Measurements from ENCODE around the gene ADGRG3.

Gene ADGRG3

GRCh38 chr16:57630931-57631845, 36.9 kb upstream of the ADGRG3 start:
- peak; percentile 15 for DNase-seq

DNA sequence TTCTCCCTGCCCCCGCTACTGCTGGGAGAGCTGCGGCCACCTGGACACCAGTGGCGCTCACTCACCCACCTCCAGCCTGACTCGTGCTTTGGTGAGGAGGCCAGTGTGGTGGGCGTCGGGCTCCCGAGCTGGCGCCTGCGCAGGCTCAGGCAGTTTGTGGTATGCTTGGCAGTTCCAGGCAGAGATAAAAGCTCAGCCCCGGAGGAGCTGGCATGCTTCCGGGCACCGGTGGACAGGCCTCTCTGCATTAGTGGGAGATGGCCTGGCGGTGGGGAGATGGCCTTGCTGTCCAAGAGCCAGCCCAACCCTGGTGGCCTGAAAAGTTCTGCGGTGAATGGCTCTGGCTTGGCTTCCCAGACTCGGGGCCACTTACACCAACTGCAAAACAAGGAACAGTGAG, 35.5 kb upstream of the ADGRG3 start:
- no peak for DNase-seq

DNA sequence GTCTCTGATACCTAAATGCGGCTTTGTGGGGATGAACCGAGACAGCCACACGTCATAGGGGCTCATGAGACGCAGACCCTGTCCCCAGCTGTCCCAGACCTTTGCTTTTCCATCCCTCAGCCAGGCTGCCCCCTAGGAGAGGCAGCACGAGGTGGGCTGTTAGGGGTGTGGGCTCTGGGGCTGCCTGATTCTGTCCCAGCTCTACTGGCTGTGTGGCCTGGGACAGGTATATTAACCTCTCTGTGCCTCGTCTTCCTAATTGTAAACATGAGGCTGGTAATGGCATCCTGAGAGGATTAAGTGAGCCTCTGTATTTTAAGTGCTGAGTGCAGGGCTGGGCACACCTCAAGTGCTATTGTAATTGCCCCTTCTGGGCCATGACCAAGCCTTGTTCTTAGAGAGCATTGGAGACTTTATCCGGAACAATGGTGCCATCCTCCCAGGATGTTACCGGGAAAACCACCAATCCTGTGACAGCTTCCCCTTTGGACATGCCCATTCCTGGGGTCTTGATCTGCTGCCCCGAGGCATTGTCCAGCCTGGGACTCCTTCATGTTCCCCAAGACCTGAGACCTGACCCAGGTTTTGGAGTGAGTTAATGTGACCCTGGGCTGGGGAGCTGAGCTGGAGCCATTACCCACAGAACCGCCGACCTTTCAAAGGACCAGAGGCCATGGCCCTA, 34.6 kb upstream of the ADGRG3 start:
- no peak for DNase-seq

DNA sequence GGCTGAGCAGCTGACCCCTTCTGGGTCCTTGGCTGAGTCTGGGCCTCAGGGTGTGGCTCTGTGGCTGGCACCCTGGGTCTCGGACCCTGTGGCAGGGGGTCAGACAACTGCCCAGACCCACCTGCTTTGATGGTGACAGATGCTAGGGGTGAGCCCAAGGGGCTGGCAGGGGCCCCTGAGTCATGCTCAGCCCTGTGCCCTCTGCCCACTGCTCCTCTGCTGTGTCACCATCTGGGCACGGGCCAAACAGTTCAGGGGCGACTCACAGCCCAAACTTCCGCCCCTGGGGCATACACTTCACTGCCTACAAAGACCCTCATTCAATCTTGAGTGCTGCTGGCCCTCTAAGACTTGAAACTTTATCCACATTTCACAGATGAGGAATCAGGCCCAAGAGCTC, 33.9 kb upstream of the ADGRG3 start:
- DNase-seq = no peak

DNA sequence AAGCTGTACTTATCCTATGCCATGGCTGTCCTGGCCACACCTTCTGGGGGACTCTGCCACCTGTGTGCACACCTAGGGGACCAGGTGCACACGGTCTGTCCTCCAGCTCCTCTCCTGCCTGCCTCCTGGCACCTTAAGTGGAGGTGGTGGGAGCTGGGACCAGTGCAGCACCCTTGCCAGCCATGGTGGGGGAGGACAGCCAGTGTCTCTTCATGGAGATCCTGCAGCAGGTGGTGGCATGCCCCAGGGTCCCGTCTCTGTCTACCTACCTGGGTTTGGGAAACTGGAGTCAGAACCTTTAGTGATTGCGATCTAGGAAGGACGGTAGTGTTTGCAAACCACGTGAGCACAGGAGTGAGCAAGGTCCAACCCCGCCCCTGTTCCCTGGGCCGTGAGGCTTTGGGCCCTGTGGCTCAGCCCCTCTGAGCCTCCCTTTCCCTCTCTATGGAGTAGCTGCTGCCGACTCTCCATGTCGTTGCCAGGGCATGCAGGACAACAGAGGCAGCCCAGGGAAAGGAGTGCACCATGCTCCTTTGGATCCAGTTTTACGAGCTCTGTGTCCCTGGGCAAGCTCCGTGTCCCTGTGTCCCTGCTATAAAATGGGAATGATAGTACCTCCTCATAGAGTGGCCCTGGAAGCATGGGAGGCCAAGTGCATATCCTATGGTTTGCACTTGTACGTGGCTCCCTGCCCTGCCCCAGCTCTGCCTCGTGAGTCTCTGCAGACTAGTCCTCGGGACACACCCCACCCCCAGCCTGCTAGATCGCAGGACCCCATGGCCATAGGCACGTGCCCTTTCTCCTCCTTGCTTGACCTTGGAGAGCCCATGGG, 32.6 kb upstream of the ADGRG3 start:
- no peak for DNase-seq

DNA sequence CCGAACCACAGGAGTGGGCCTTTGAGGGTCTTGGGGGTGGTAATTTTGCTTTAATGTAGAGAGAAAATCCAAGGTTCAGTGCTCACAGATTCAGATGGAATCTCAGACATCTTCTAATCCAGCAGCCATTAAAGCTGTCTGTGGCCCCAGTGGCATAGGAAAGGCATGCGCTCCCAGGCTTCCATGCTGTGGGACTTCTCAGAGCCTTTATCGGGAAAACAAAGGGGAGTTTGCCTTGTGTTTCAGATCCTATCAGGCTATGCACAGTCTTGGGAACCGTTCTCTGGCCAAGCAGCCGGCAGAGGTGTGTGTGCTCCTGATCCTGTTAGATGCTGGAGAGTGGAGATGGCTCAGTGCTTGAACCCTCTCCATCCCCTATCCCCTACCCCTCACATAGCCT, 31.9 kb upstream of the ADGRG3 start:
- DNase-seq = no peak

DNA sequence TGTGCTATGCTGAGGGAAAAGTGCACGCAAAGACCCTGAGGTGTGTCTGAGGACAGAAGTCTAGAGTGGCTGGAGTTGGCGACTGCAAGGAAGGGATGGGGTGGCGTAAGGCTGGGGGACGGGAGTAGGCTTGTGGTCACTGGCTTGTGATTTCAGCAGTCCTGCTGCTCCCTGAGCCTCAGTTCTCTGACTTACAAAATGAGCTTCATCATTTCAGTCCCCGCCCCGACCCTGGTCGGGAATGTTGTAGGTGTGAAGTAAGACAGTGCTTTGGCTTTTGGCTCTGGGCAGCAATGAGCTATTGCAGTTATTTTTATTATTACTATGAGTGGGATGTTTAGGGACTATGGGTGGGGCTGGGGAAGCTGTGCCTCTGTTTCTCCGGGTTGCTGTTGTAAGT, 31.1 kb upstream of the ADGRG3 start:
- DNase-seq = no peak

DNA sequence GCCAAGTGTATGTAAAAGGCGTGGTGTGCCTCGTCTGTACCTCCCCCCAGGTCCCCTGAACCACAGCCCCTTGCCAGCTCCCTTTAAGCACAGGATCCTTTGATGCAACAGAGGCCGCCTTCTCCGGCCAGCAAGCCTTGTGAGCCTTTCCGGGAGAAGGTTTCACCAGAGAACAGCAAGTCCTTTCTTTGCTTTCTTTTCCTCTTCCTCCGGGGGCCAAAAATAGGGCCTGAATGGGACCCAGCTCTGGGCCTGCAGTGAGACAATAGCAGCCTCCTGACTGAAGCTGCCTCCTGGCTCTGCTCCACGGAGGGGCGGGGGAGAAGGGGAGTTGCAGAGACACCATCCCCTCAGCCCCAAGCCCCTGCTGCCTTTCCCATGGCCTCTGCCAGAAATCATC, 30.7 kb upstream of the ADGRG3 start:
- peak; percentile 30 for DNase-seq

DNA sequence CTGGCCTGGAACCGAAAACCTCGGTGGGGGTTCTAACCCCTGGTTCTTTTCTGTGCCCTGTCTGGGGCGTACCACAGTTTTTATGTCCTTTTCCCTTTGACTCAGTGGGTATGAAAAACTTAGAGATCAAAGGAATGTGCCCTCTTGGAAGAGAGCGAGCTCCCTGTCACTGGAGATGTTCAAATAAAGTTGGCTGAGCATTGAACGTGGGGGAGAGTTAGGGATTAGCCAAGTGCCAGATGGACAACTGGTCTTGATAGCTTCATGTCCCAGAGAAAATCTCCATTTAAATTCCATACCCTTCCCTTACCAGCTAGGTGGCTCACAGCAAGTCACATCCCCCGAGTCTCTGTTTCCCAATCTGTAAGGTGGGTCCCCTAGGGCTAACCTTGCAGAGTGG, 30.1 kb upstream of the ADGRG3 start:
- DNase-seq = peak; percentile 84

GRCh38 chr16:57638381-57638780, 29.7 kb upstream of the ADGRG3 start:
- DNase-seq = peak; percentile 36

DNA sequence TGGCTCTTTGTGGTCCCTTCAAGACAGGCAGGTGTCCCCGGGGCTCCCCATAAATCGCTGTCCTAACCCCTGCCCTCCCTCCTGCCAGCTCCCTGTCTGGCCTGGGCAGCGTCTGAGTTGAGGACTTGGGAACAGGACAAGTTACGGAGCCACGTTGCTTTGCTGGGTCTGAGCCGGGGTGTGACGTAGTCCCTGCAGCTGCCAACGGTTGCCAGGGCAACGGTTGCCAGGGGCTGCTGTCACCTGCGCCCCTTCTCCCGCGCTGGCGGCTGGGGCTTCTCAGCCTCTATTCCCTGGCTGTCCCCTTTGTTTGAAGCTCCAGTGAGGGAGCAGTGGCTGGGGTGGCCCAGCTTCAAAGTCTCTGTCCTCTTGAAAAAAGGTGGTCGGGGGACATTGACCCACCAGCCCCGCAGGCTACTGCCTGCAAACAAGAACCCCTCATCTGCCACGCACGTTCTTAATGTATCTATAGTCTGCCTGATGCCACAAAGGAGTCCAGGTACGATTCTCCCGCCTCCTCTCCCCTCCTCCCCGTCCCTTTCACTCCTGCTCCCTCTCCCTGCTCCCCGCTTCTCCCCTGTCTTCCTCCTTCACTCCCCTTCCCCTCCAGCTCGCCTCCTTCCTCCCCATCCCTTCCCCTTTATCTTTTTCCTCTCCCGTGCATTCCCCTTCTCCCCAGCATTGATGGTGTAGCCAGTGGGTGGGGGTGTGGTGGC, 28.8 kb upstream of the ADGRG3 start:
- DNase-seq = peak; percentile 83

- no peak for DNase-seq
Observed at GRCh38 chr16:57640185-57640584, 27.9 kb upstream of the ADGRG3 start.

DNA sequence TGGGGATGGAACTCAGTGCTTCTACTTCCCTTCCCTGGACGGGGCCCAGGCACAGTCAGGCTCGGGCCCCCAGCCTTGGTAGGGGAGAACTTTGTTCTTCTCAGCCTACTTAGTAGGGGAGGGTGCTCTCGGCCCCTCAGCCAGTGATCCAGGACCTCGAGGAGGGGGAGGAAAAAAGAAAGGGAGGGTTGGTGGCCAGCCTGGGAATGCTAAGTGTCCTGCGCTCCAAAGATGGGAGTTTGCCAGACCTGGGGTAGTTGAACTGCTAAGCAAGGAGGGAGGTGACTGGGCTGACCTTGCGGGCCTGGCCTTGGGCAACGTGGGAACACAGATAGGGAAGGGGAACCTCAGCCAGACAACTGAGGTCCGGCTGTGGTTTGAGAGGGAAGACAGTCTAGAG, 27.5 kb upstream of the ADGRG3 start:
- DNase-seq = no peak

- DNase-seq = no peak
Observed at GRCh38 chr16:57642160-57643135, 25.7 kb upstream of the ADGRG3 start.

DNA sequence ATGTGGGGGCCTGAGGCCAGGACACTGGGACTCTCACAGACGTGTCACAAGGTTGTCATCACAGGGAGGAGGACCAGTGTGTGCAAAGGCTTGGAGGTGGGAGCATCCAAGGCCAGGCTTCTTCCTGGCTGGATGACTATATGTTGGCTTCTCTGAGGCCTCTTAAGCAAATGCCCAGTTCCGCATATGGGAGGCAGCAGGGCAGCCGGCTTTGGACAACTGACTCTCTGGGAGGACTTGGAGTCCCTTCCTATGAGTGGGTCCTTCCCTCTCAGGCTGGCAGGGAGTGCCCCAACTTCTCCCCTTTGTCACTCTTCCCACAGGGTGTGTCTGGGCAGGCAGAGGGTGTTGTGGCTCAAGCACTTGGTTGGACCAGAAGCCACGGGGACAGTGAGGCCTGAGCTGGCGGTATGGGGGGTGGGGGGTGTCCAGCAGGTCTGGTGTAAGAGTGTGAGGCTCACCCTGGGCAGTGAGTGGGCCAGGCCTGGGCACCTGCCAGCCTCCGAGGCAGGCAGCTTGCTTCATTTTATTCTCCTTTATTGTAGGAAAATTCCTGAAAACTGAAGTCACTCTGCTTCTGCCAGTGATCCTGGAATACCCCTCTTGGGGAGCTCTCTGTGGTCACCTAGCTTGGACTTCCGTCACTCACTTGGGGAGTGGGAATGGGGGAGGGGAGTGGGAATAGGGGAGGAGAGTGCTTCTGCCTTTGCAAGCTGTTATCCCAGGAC, 24.8 kb upstream of the ADGRG3 start:
- no peak for DNase-seq

DNA sequence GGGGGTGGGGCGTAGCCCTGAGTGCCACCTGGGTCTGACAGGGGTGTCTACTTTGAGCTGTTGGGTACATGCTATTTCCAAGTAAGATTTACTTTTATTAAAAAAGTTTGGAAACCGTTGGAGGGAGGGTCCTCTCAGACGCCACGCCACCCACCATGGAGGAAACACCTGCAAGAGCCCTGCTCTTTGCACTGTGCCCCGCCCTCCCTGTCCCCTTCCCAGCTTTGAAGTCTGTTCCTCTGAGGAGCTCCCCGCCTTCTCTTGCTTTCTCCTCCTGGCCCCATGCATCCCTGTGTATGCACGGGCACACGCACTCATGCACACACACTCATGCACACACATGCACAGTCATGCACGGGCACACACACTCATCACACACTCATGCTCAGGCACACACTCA, 24.2 kb upstream of the ADGRG3 start:
- no peak for DNase-seq

- DNase-seq = no peak
Observed at GRCh38 chr16:57644383-57645014, 23.6 kb upstream of the ADGRG3 start.

DNA sequence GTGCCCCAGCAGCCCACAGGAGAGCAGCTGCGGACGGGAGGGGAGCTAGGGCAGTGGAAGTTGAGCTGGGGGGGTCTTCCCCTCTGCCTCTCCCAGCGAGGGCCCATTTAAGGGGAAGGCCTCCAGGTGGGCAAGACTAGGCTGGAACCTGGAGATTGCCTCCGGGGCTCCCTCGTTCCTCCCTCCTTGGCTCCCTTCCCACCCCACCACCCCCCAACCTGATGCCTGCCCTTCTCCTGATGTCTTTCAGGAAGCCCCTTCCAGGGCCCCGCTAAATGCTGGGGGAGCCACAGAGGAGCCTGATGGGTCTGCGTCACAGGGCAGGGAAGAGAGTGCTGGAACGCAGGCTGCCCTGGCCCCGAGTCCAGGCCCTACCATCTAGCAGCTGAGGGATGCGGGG, 22.9 kb upstream of the ADGRG3 start:
- no peak for DNase-seq

DNA sequence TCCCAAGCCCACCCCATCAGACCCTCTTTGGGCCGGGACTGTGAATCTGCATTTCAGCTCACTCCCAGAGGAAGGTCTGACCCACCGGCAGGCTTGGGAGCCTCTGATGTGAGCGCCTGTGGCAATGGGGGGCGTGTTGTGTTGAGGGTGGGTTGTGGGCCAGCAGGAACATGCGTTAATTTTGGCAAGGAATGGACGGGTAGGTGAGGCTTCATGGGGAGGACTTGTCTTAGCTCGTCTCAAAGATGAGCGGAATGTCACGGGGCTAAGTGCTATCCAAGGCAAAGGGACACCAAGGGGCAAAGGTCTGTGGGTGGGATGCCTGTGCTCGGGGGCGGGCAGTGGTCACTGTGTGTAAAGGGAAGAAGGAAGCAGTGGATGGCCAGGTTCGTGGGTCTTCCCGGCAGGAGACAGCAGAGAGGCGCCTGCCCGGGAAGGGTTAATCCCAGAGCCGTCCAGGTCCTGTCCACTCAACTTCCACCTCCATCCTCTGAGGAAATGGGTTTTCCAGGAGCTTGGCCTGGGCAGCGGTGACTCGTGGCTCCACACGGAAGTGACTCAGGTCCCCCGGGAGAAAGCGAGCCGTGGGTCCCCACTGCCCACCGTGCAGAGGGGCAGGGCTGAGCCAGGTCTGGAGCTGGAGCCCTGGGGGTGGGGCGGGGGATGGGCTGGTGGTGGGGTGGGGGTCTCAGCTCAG, 22.3 kb upstream of the ADGRG3 start:
- DNase-seq = no peak

Data from NCI-H82 (cell line).